Activated CD4-positive, alpha-beta T cell treated with anti-CD3 and anti-CD28 coated beads, Interleukin-2, amount 50 U/mL, for 16 hours (primary cell): Measurements from ENCODE around the gene SLC22A23.
A peak's percentile ranks its signal among the peaks of the same experiment; 100 is the strongest.

Experiments used
- DNase-seq: peaks from one replicate; pipeline ENCODE4 v3.0.0-alpha.2; 2020

SLC22A23 gene

GRCh38 chr6:3330199-3330598 lies 126.7 kb downstream of the SLC22A23 start:
- no peak for DNase-seq

- DNase-seq: no peak
These were observed 127.3 kb downstream of the SLC22A23 start for GRCh38 chr6:3329393-3330051.

- DNase-seq: no peak
These were observed 128.1 kb downstream of the SLC22A23 start for GRCh38 chr6:3328796-3329195.

GRCh38 chr6:3328145-3328544 lies 128.7 kb downstream of the SLC22A23 start:
- no peak for DNase-seq

GRCh38 chr6:3327403-3327802 lies 129.4 kb downstream of the SLC22A23 start:
- DNase-seq: no peak

- no peak for DNase-seq
These were observed 129.9 kb downstream of the SLC22A23 start for GRCh38 chr6:3326981-3327380.

GRCh38 chr6:3326184-3326971 lies 130.5 kb downstream of the SLC22A23 start:
- no peak for DNase-seq

- DNase-seq: no peak
These were observed 131.6 kb downstream of the SLC22A23 start for GRCh38 chr6:3325210-3325609.

GRCh38 chr6:3324262-3324942 lies 132.4 kb downstream of the SLC22A23 start:
- DNase-seq: peak; percentile 23

- no peak for DNase-seq
These were observed 133.1 kb downstream of the SLC22A23 start for GRCh38 chr6:3323696-3324261.

GRCh38 chr6:3323148-3323547 lies 133.7 kb downstream of the SLC22A23 start:
- no peak for DNase-seq

GRCh38 chr6:3322366-3322890 lies 134.4 kb downstream of the SLC22A23 start:
- DNase-seq: no peak

GRCh38 chr6:3321875-3322274 lies 135.0 kb downstream of the SLC22A23 start:
- no peak for DNase-seq

- no peak for DNase-seq
These were observed 135.8 kb downstream of the SLC22A23 start for GRCh38 chr6:3321042-3321441.

GRCh38 chr6:3320238-3320811 lies 136.5 kb downstream of the SLC22A23 start:
- DNase-seq: no peak

- DNase-seq: no peak
These were observed 137.1 kb downstream of the SLC22A23 start for GRCh38 chr6:3319610-3320200.

- no peak for DNase-seq
These were observed 137.9 kb downstream of the SLC22A23 start for GRCh38 chr6:3318821-3319540.

- peak; percentile 12 for DNase-seq
These were observed 138.6 kb downstream of the SLC22A23 start for GRCh38 chr6:3318226-3318625.

GRCh38 chr6:3317741-3318211 lies 139.1 kb downstream of the SLC22A23 start:
- DNase-seq: no peak

GRCh38 chr6:3316818-3317217 lies 140.0 kb downstream of the SLC22A23 start:
- DNase-seq: no peak

GRCh38 chr6:3316331-3316730 lies 140.5 kb downstream of the SLC22A23 start:
- no peak for DNase-seq

- no peak for DNase-seq
These were observed 141.0 kb downstream of the SLC22A23 start for GRCh38 chr6:3315841-3316240.
